Erythroblast (primary cell): ENCODE measurements around the gene PPP1R14C.

Experiments used
- GATA1 ChIP-seq: IDR thresholded peaks from 2 replicates; pipeline ENCODE4 v1.6.1; 2011; ENCODE audit warnings: low read depth, mild to moderate bottlenecking, control low read depth, low read length, moderate library complexity
- POLR2A ChIP-seq: IDR thresholded peaks from 2 replicates; pipeline ENCODE4 v1.6.1; 2011; ENCODE audit warnings: mild to moderate bottlenecking, low read length

DNA sequence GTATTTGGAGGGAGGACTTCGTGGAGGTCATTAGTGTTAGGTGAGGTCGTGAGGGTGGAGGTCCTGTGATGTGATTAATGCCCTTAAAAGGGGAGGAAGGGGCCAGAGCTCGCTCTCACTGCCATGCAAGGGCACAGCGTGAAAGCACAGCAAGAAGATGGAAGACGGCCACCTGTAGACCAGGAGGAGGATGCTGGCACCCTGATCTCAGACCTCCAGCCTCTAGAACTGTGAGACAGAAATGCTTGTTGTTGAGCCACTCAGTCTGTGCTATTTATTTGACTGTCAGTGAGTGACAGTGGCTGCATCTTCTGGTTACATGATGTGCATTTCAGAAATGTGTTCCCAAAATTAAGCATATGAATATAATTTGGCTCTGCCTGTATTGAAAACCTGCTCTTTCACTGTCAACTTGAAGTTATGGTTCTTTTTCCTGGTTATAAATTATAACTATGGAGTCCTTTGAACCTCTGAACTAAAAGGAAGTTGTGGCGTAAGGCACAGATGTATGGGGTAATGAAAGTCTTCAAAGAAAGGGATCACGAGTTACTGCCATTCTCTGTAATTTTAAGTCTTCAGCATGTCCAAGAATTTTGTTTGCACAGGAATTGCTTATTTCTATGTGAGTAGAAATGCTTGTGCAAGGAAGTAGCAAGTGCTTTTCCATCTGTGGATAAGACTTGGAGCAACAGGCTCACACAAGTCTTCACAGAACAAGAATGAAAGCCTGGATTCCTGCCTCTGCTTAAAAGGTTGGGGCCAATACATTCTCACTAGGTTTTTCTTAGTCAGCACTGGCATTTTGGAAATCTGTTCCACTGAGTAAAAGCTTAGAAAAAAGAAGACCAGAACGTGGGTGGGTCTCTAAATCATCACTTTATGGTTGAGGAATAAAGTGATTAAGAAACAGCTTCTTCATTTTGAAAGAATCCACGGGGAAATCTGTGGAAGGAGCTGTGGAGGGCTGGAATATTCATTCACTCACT is 10.3 kb downstream of the PPP1R14C start:
- no peak for TF ChIP-seq POLR2A
- no peak for TF ChIP-seq GATA1
